GM23338 (cell line): Measurements from ENCODE around the gene OR2B2. TPM values are rescaled to one million over a fixed set of nuclear protein-coding genes. Genes with fewer than 3 reads are reported as not detected.

ENCODE experiments used
- ATAC-seq: fragments of 200-7000 bp; cut with Tn5 transposase; 3 replicates; pipeline ENCODE4 v1.9.1; 2020
- DNase-seq: peaks from one replicate; pipeline ENCODE4 v3.0.0-alpha.2; 2015; ENCODE audit warnings: low spot score
- H2AFZ ChIP-seq: fragments of 200-600 bp; sonication (generic); 2 replicates; pipeline ENCODE4 v1.8.0; 2016; ENCODE audit warnings: antibody characterized with exemption, mild to moderate bottlenecking, moderate library complexity
- H3F3A ChIP-seq: fragments of 200-600 bp; sonication (generic); replicated peaks from 2 replicates; pipeline ENCODE4 v1.8.0; 2017; ENCODE audit warnings: antibody characterized with exemption, mixed run types, low read depth
- H3K27ac ChIP-seq: fragments of 200-600 bp; sonication (generic); 2 replicates; pipeline ENCODE4 v1.6.1; 2016; ENCODE audit warnings: low read depth
- H3K27me3 ChIP-seq: fragments of 200-600 bp; sonication (generic); 2 replicates; pipeline ENCODE4 v1.8.0; 2016; ENCODE audit warnings: mild to moderate bottlenecking, mixed run types, moderate library complexity; ENCODE audit not compliant: insufficient read depth
- H3K36me3 ChIP-seq: fragments of 200-600 bp; sonication (generic); 2 replicates; pipeline ENCODE4 v1.8.0; 2016; ENCODE audit warnings: mild to moderate bottlenecking; ENCODE audit not compliant: insufficient read depth
- H3K4me1 ChIP-seq: fragments of 200-600 bp; sonication (generic); 2 replicates; pipeline ENCODE4 v1.8.0; 2016; ENCODE audit warnings: mild to moderate bottlenecking, moderate library complexity; ENCODE audit not compliant: insufficient read depth
- H3K4me2 ChIP-seq: fragments of 200-600 bp; sonication (generic); 2 replicates; pipeline ENCODE4 v1.7.1; 2017; ENCODE audit warnings: mixed run types
- H3K4me3 ChIP-seq: fragments of 200-600 bp; sonication (generic); 2 replicates; pipeline ENCODE4 v1.6.1; 2016; ENCODE audit warnings: mixed run types
- H3K79me2 ChIP-seq: fragments of 200-600 bp; sonication (generic); replicated peaks from 2 replicates; pipeline ENCODE4 v1.8.0; 2017; ENCODE audit warnings: mild to moderate bottlenecking; ENCODE audit not compliant: insufficient read depth
- H3K9me2 ChIP-seq: fragments of 200-600 bp; sonication (generic); 2 replicates; pipeline ENCODE4 v1.8.0; 2017; ENCODE audit not compliant: insufficient read depth
- H4K20me1 ChIP-seq: fragments of 200-600 bp; sonication (generic); replicated peaks from 2 replicates; pipeline ENCODE4 v1.8.0; 2017; ENCODE audit warnings: mild to moderate bottlenecking; ENCODE audit not compliant: insufficient read depth
- H3K27ac Mint-ChIP-seq: 2 replicates; pipeline ENCODE4 v1.8.0; 2020; ENCODE audit warnings: inconsistent platforms, mild to moderate bottlenecking, moderate library complexity, mixed read lengths
- H3K27me3 Mint-ChIP-seq: 3 replicates; pipeline ENCODE4 v1.8.0; 2022; ENCODE audit warnings: low read depth, mild to moderate bottlenecking, moderate library complexity, mixed read lengths, inconsistent platforms; ENCODE audit not compliant: insufficient read depth, poor library complexity
- H3K36me3 Mint-ChIP-seq: 3 replicates; pipeline ENCODE4 v1.8.0; 2021; ENCODE audit warnings: low read depth, mild to moderate bottlenecking, inconsistent platforms, moderate library complexity, mixed read lengths
- H3K4me1 Mint-ChIP-seq: 3 replicates; pipeline ENCODE4 v1.8.0; 2020; ENCODE audit warnings: mild to moderate bottlenecking, inconsistent platforms, mixed read lengths
- H3K4me3 Mint-ChIP-seq: 3 replicates; pipeline ENCODE4 v1.8.0; 2021; ENCODE audit warnings: moderate library complexity, mild to moderate bottlenecking, inconsistent platforms, mixed read lengths
- H3K9me3 Mint-ChIP-seq: 3 replicates; pipeline ENCODE4 v1.8.0; 2020; ENCODE audit warnings: moderate library complexity, mild to moderate bottlenecking, inconsistent platforms, mixed read lengths
- CREB1 ChIP-seq: fragments of 250-450 bp; sonication (Bioruptor Pico); IDR thresholded peaks from 2 replicates; pipeline ENCODE4 v1.5.0; 2020; ENCODE audit warnings: low read depth, mild to moderate bottlenecking, moderate library complexity
- CTCF ChIP-seq, 2 experiments: fragments of 200-600 bp in 1 of 2; sonication (generic) in 1 of 2; conservative IDR thresholded peaks; 2 replicates each; pipeline versions ENCODE4 v1.5.1 to v1.6.1; 2016 to 2017; ENCODE audit warnings: antibody characterized with exemption in 2 of 2, low read depth in 2 of 2, mild to moderate bottlenecking in 2 of 2, moderate library complexity in 1 of 2
- ETS1 ChIP-seq: IDR thresholded peaks from 2 replicates; pipeline ENCODE4 v1.6.1; 2016; ENCODE audit warnings: antibody characterized with exemption
- EZH2 ChIP-seq: fragments of 200-600 bp; sonication (generic); IDR thresholded peaks from one replicate; pipeline ENCODE4 v1.8.0; 2017; ENCODE audit warnings: antibody characterized with exemption, mild to moderate bottlenecking, low read depth; ENCODE audit not compliant: unreplicated experiment
- JUNB ChIP-seq: IDR thresholded peaks from one replicate; pipeline ENCODE4 v1.6.1; 2016; ENCODE audit warnings: antibody characterized with exemption; ENCODE audit not compliant: unreplicated experiment
- NANOG ChIP-seq: IDR thresholded peaks from 2 replicates; pipeline ENCODE4 v1.6.1; 2016; ENCODE audit warnings: antibody characterized with exemption, borderline replicate concordance
- POLR2AphosphoS5 ChIP-seq: IDR thresholded peaks from 2 replicates; pipeline ENCODE4 v1.6.1; 2016; ENCODE audit warnings: antibody characterized with exemption, low read depth
- REST ChIP-seq: IDR thresholded peaks from one replicate; pipeline ENCODE4 v1.6.1; 2018; ENCODE audit warnings: antibody characterized with exemption; ENCODE audit not compliant: unreplicated experiment
- ZNF114 ChIP-seq: fragments of 250-450 bp; sonication (Bioruptor Pico); IDR thresholded peaks from 2 replicates; pipeline ENCODE4 v1.5.0; 2020; ENCODE audit warnings: mild to moderate bottlenecking, moderate library complexity
- ZNF331 ChIP-seq: fragments of 250-450 bp; sonication (Bioruptor Pico); IDR thresholded peaks from 2 replicates; pipeline ENCODE4 v1.5.0; 2020; ENCODE audit warnings: low read depth, mild to moderate bottlenecking, moderate library complexity
- polyA plus RNA-seq: library from polyadenylated mRNA; unstranded; fragments of >200 nt; fragmentation: Nextera tagmentation; extraction: Ambion mirVana; gene quantifications from 2 replicates; pipeline ENCODE4 v1.2.1, GENCODE V29; 2016
- total RNA-seq: library from RNA; depleted of rRNA; stranded (reverse); fragments of >200 nt; shearing (Covaris generic); gene quantifications from 2 replicates; pipeline ENCODE4 v1.2.3, GENCODE V29; 2014

The OR2B2 gene
- total and polyA plus RNA-seq, 2 experiments from 2014 or later: 0.38 TPM; not detected in 1

GRCh38 chr6:27863962-27864905, 48.0 kb downstream of the OR2B2 start:
- Mint-ChIP-seq H3K9me3 (peaks cover 30% of the 10 kb centered on the region), H3K4me3 (peak overlapping the region; percentile 97), H3K27me3 (peaks cover 32% of the 10 kb centered on the region), H3K27ac (peak overlapping the region; percentile 100), H3K36me3 (peaks cover 14% of the 10 kb centered on the region), H3K4me1 (peaks cover 15% of the 10 kb centered on the region)
- ATAC-seq (no peak), DNase-seq (no peak)
- H3K79me2 ChIP-seq: no peaks in the 10 kb centered on the region
- H3K36me3 ChIP-seq: no peaks in the 10 kb centered on the region
- peaks cover 5% of the 10 kb centered on the region; the same call in 1 of the 2 replicates for H3K9me2 ChIP-seq
- no peaks in the 10 kb centered on the region for H3K27me3 ChIP-seq
- H2AFZ ChIP-seq: no peak overlapping the region
- peaks cover 11% of the 10 kb centered on the region for H3F3A ChIP-seq
- no peaks in the 10 kb centered on the region for H4K20me1 ChIP-seq
- no peak for TF ChIP-seq EZH2
- TF ChIP-seq CREB1 (CRISPR knock-in tag): no peak
- no peak for TF ChIP-seq ZNF331 (CRISPR knock-in tag)
- no peak for TF ChIP-seq ETS1
- TF ChIP-seq NANOG: no peak
- TF ChIP-seq POLR2AphosphoS5: no peak
- no peak for TF ChIP-seq CTCF (conservative IDR thresholded peaks at IDR 0.05; ENCODE audit: low read depth in 2 of 2)
- H3K4me2 ChIP-seq: no peak overlapping the region
- H3K27ac ChIP-seq: no peak overlapping the region
- 0 out of 2 replicates have a peak, but pooled peaks cover 3% of the 10 kb centered on the region for H3K4me1 ChIP-seq
- H3K4me3 ChIP-seq: no peak overlapping the region

GRCh38 chr6:27862396-27863066, 49.7 kb downstream of the OR2B2 start:
- peaks cover 30% of the 10 kb centered on the region for H3K9me3 Mint-ChIP-seq
- H2AFZ ChIP-seq: 0 out of 2 replicates have a peak overlapping the region, but pooled peaks have one; percentile 13
- no peak overlapping the region for H3K27ac ChIP-seq
- H3K4me3 Mint-ChIP-seq: no peak overlapping the region; the same call in 2 of the 3 replicates
- H3K4me1 Mint-ChIP-seq: peaks cover 8% of the 10 kb centered on the region; the same call in 2 of the 3 replicates
- no peaks in the 10 kb centered on the region for H3K36me3 ChIP-seq
- no peak overlapping the region for H3K4me2 ChIP-seq
- H3K4me3 ChIP-seq: no peak overlapping the region
- H3F3A ChIP-seq: peaks cover 11% of the 10 kb centered on the region
- H3K27me3 ChIP-seq: no peaks in the 10 kb centered on the region
- ATAC-seq (no peak), DNase-seq (no peak)
- H3K27me3 Mint-ChIP-seq: peaks cover 31% of the 10 kb centered on the region
- no peaks in the 10 kb centered on the region for H3K79me2 ChIP-seq
- H4K20me1 ChIP-seq: no peaks in the 10 kb centered on the region
- H3K9me2 ChIP-seq: peaks cover 5% of the 10 kb centered on the region; the same call in 1 of the 2 replicates
- H3K27ac Mint-ChIP-seq: no peak overlapping the region; the same call in 1 of the 2 replicates
- H3K36me3 Mint-ChIP-seq: peaks cover 14% of the 10 kb centered on the region
- no peaks in the 10 kb centered on the region for H3K4me1 ChIP-seq
- TF ChIP-seq NANOG (no peak), EZH2 (no peak), ZNF114 (CRISPR knock-in tag) (no peak), CTCF (conservative IDR thresholded peaks at IDR 0.05; ENCODE audit: low read depth in 2 of 2) (no peak), CREB1 (CRISPR knock-in tag) (no peak), POLR2AphosphoS5 (no peak), ZNF331 (CRISPR knock-in tag) (no peak), REST (no peak), JUNB (no peak), ETS1 (no peak)
